ENCODE measurements around the gene DDB1. TPM values are rescaled to one million over a fixed set of nuclear protein-coding genes. Genes with fewer than 3 reads are reported as not detected.

Gene DDB1
- total RNA-seq, 1 donor from 2014 or later: 188 TPM

DNA sequence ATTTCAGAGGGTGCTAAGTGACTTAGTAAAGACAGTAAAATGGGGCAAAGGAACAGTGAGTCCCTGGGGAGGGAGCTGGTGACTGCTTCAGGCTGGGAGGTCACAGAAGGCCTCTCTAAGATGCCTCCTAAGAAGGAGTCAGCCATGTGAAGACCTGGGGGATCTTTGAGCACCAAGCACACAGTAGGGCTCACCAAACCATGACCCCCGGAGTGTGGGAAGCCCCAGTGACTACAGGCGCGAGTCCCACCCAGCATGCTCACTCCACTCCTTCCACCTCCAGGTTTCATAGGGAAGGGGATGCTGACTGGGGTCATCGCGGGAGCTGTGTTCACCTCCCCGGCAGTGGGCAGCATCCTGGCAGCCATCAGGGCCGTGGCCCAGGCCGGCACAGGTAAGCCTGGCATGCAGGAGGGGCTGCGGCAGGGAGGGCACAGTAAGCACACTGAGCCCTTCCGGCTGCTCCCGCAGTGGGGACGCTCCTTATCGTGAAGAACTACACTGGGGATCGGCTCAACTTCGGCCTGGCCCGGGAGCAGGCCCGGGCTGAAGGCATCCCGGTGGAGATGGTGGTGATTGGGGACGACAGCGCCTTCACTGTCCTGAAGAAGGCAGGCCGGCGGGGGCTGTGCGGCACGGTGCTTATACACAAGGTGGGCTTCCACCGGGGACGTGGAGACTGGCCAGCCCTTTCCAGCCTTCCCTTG is 6.0 kb upstream of the DDB1 start:
- no peak for DNase-seq (ENCODE audit: low spot score)
- Mint-ChIP-seq H3K4me3 (ENCODE audit: unreplicated experiment) (no peak overlapping the region), H3K36me3 (ENCODE audit: low read depth) (peaks cover 10% of the 10 kb centered on the region), H3K4me1 (ENCODE audit: low read depth) (peaks cover 4% of the 10 kb centered on the region), H3K27ac (ENCODE audit: unreplicated experiment) (no peak overlapping the region), H3K27me3 (ENCODE audit: low read depth) (no peaks in the 10 kb centered on the region), H3K9me3 (ENCODE audit: low read depth) (no peaks in the 10 kb centered on the region)
- TF ChIP-seq, protein P1, sequence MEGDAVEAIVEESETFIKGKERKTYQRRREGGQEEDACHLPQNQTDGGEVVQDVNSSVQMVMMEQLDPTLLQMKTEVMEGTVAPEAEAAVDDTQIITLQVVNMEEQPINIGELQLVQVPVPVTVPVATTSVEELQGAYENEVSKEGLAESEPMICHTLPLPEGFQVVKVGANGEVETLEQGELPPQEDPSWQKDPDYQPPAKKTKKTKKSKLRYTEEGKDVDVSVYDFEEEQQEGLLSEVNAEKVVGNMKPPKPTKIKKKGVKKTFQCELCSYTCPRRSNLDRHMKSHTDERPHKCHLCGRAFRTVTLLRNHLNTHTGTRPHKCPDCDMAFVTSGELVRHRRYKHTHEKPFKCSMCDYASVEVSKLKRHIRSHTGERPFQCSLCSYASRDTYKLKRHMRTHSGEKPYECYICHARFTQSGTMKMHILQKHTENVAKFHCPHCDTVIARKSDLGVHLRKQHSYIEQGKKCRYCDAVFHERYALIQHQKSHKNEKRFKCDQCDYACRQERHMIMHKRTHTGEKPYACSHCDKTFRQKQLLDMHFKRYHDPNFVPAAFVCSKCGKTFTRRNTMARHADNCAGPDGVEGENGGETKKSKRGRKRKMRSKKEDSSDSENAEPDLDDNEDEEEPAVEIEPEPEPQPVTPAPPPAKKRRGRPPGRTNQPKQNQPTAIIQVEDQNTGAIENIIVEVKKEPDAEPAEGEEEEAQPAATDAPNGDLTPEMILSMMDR (IDR thresholded peaks at IDR 0.05): no peak

DNA sequence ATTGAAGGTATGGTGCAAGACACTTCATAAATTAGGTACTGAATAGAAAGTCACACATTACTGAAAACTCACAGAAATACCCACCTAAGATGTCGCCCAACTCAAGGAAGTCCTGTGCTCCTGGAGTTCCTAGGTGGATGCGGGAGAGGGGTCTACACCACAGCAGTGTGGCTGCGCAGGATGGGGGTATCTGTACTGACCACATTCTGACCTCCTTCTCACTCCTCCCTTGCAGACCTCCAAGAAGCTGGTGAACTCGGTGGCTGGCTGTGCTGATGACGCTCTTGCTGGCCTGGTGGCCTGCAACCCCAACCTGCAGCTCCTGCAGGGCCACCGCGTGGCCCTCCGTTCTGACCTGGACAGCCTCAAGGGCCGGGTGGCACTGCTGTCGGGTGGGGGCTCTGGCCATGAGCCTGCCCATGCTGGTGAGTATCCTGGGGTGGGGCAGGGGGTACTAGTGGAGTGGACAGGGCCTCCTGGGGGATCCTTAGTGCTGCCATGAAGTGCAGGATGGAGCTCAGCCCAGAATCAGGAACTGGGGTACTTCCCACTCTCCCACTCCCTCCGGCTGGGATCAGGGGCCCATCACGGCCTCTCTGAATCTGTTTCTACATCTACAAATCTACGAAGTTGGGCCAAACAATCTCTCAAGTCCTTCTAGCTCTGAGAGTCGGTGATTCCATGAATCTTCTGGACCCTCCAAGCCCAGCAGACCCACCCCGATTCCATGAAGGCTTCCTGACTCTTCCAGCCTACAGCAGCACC is 5.0 kb upstream of the DDB1 start:
- Mint-ChIP-seq H3K4me1 (ENCODE audit: low read depth) (peaks cover 11% of the 10 kb centered on the region), H3K36me3 (ENCODE audit: low read depth) (peaks cover 10% of the 10 kb centered on the region), H3K9me3 (ENCODE audit: low read depth) (no peaks in the 10 kb centered on the region), H3K27ac (ENCODE audit: unreplicated experiment) (no peak overlapping the region), H3K27me3 (ENCODE audit: low read depth) (no peaks in the 10 kb centered on the region), H3K4me3 (ENCODE audit: unreplicated experiment) (no peak overlapping the region)
- TF ChIP-seq, protein P1 (IDR thresholded peaks at IDR 0.05): no peak
- DNase-seq (ENCODE audit: low spot score): no peak

DNA sequence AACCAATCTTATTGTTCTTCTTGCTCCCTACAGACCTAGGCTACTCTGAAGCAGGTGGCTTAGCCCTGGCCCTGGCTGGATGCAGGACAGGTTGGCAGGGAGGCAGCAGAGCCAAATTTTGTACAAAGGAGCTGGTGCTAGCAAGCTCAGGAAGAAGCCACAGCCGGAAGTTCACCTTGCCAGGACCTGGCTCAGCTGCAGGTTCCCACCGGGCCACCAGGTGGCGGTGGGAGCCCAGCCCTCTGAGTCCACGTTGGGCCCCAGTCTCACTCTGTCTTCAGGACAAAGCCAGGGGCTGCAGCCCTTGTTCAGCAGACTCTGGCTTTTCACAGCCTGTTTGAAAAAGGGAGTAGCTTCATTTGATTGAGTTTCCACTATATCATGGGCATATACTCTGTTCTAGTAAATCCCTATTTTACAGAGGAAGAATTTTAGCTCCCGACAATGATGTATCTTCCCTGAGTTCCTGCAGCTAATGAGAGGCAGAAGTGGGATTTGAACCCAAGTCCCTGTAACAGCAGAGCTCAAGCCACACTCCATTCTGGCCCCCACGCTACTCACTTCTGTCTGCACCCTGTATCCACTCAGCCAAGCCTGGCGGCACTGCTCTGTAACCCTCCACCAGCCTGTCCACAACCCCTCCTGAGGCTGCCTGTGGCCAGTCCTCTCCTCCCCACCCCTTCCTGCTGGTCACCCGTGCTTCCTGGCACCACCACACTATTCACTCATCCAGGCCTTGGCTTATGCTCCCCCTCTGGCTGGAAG is 3.4 kb upstream of the DDB1 start:
- Mint-ChIP-seq H3K4me1 (ENCODE audit: low read depth) (peaks cover 21% of the 10 kb centered on the region), H3K27ac (ENCODE audit: unreplicated experiment) (no peak overlapping the region), H3K27me3 (ENCODE audit: low read depth) (no peaks in the 10 kb centered on the region), H3K4me3 (ENCODE audit: unreplicated experiment) (no peak overlapping the region), H3K9me3 (ENCODE audit: low read depth) (no peaks in the 10 kb centered on the region), H3K36me3 (ENCODE audit: low read depth) (peaks cover 6% of the 10 kb centered on the region)
- DNase-seq (ENCODE audit: low spot score): no peak
- TF ChIP-seq, protein P1 (IDR thresholded peaks at IDR 0.05): peak; percentile 96

DNA sequence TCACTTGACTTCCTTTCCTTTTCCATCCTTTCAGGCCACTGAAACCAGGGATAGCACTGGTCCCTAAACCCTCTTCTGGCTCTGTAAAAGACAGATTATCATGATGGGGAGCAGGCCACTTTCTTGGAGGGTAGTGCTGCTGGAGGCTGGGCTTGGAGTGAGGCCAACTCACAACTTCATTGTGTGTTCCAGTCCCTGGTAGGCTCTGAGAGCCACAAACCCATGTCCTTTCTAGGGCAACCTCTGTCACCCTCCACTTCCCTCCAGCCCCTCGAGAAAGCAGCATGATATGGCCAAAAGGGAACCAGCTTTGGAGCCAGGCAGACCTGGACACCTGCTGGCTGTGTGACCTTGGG is 2.4 kb upstream of the DDB1 start:
- DNase-seq (ENCODE audit: low spot score): no peak
- H3K27ac Mint-ChIP-seq (ENCODE audit: unreplicated experiment): no peak overlapping the region
- H3K27me3 Mint-ChIP-seq (ENCODE audit: low read depth): no peaks in the 10 kb centered on the region

More for the DNA sequence above, 2.4 kb upstream of the DDB1 start:
- Mint-ChIP-seq H3K9me3 (ENCODE audit: low read depth) (no peaks in the 10 kb centered on the region), H3K4me1 (ENCODE audit: low read depth) (peaks cover 32% of the 10 kb centered on the region), H3K4me3 (ENCODE audit: unreplicated experiment) (no peak overlapping the region), H3K36me3 (ENCODE audit: low read depth) (peaks cover 4% of the 10 kb centered on the region)
- TF ChIP-seq, protein P1 (IDR thresholded peaks at IDR 0.05): no peak
